ENCODE results near the gene SIPA1L3. TPM values are rescaled to one million over a fixed set of nuclear protein-coding genes. Genes with fewer than 3 reads are reported as not detected.
A peak's percentile ranks its signal among the peaks of the same experiment; 100 is the strongest.

SIPA1L3 gene
- total and polyA plus RNA-seq, 2 of the 13 experiments (the other 11 are each of a cell fraction or from before 2014, with no cell fraction given), result 5.5 to 7.7 TPM

DNA sequence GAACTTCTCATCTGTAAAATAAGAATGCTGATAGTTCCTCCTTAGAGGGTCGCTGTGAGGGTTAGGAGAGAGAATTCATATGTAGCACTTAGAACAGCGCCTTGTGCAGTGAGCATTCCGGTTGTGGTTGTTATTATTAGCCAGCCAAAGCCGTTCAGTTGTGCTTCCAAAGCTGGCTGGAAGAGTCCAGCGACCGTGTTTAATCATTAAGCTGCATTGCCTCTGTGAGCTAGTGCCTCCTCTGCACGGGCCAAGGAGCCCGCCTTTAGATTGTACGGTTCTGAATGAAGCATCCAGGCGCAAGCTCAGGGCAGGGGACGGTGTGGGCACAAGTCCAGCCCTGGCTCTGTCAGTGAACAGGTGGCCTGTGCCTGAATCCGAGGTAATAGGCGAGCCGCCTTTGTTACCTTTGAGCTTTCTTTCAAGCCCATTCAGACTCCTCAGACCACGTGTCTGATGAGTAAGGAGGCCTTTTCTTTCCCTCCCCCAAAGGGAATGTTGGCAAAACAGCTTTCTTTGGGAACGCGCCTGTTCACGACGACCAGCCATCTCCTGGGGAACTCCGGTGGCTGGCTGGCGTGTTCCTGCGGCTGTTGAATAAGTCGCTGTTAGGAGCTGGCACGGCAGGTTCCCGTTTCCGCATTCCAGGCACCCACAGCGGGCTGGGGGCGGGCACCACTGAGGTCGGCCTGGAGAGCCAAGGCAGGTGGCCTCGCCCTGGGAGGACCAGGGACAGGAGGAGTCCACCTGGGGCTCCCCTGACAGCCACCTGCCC, 25.1 kb downstream of the SIPA1L3 start (continued):
- TF ChIP-seq NRL (CRISPR knock-in tag; IDR thresholded peaks at IDR 0.05; ENCODE audit: borderline replicate concordance) (peak; percentile 62; the same call in 1 of the 2 replicates), YEATS4 (CRISPR knock-in tag; IDR thresholded peaks at IDR 0.05; ENCODE audit: borderline replicate concordance) (no peak), DNMT1 (CRISPR knock-in tag; IDR thresholded peaks at IDR 0.05) (no peak), MLLT10 (CRISPR knock-in tag; IDR thresholded peaks at IDR 0.05) (no peak), NFKBIZ (CRISPR knock-in tag; IDR thresholded peaks at IDR 0.05) (0 out of 2 replicates have a peak, but pooled peaks have one; percentile 45), ZFP41 (CRISPR knock-in tag; IDR thresholded peaks at IDR 0.05; ENCODE audit: borderline replicate concordance) (peak; percentile 84; the same call in 1 of the 2 replicates), HOXA7 (CRISPR knock-in tag; IDR thresholded peaks at IDR 0.05) (no peak), ZNF567 (CRISPR knock-in tag; IDR thresholded peaks at IDR 0.05; ENCODE audit: borderline replicate concordance) (0 out of 2 replicates have a peak, but pooled peaks have one; percentile 72), ZNF709 (CRISPR knock-in tag; IDR thresholded peaks at IDR 0.05) (peak; percentile 41; the same call in 1 of the 2 replicates), ZFP36L2 (CRISPR knock-in tag; IDR thresholded peaks at IDR 0.05) (no peak), ZSCAN30 (CRISPR knock-in tag; IDR thresholded peaks at IDR 0.05) (no peak), NFKB2 (CRISPR knock-in tag; IDR thresholded peaks at IDR 0.05; ENCODE audit: borderline replicate concordance) (peak; percentile 41; the same call in 1 of the 2 replicates), TEAD3 (CRISPR knock-in tag; optimal IDR thresholded peaks at IDR 0.05; ENCODE audit: borderline replicate concordance) (peak; percentile 100), FOXC1 (CRISPR knock-in tag; IDR thresholded peaks at IDR 0.05; ENCODE audit: borderline replicate concordance) (peak; percentile 40; the same call in 1 of the 2 replicates), NFRKB (IDR thresholded peaks at IDR 0.05) (no peak), KMT2B (CRISPR knock-in tag; IDR thresholded peaks at IDR 0.05) (peak; percentile 53; the same call in 1 of the 2 replicates), TFAP4 (IDR thresholded peaks at IDR 0.05; ENCODE audit: borderline replicate concordance, low read depth) (peak; percentile 38; the same call in 1 of the 2 replicates), ZXDC (CRISPR knock-in tag; IDR thresholded peaks at IDR 0.05) (no peak), SALL1 (CRISPR knock-in tag; IDR thresholded peaks at IDR 0.05) (peak; percentile 70; the same call in 1 of the 2 replicates), SYNCRIP (IDR thresholded peaks at IDR 0.05; ENCODE audit: insufficient read depth, low read depth, low read length) (no peak), PHF20 (CRISPR knock-in tag; IDR thresholded peaks at IDR 0.05) (peak; percentile 59; the same call in 1 of the 2 replicates), ZNF124 (CRISPR knock-in tag; IDR thresholded peaks at IDR 0.05) (0 out of 2 replicates have a peak, but pooled peaks have one; percentile 41), TFDP1 (CRISPR knock-in tag; IDR thresholded peaks at IDR 0.05; ENCODE audit: borderline replicate concordance) (peak; percentile 46; the same call in 1 of the 2 replicates)
- TF ChIP-seq, protein P1, sequence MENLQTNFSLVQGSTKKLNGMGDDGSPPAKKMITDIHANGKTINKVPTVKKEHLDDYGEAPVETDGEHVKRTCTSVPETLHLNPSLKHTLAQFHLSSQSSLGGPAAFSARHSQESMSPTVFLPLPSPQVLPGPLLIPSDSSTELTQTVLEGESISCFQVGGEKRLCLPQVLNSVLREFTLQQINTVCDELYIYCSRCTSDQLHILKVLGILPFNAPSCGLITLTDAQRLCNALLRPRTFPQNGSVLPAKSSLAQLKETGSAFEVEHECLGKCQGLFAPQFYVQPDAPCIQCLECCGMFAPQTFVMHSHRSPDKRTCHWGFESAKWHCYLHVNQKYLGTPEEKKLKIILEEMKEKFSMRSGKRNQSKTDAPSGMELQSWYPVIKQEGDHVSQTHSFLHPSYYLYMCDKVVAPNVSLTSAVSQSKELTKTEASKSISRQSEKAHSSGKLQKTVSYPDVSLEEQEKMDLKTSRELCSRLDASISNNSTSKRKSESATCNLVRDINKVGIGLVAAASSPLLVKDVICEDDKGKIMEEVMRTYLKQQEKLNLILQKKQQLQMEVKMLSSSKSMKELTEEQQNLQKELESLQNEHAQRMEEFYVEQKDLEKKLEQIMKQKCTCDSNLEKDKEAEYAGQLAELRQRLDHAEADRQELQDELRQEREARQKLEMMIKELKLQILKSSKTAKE (CRISPR knock-in tag; IDR thresholded peaks at IDR 0.05; ENCODE audit: borderline replicate concordance), result no peak
